Breast epithelium (tissue), 3 donors: ENCODE results near the gene ANKS3.

ENCODE experiments used
- CTCF ChIP-seq, 3 donors: fragments of 450-650 bp; IDR thresholded peaks; one replicate each; pipeline ENCODE4 v1.5.1; 2016 to 2017; ENCODE audit warnings: antibody characterized with exemption in 3 of 3, mild to moderate bottlenecking in 3 of 3, moderate library complexity in 3 of 3
- POLR2A ChIP-seq: fragments of 450-650 bp; IDR thresholded peaks from one replicate; pipeline ENCODE4 v1.6.1; 2016; ENCODE audit warnings: antibody characterized with exemption, mild to moderate bottlenecking, moderate library complexity

- TF ChIP-seq CTCF (IDR thresholded peaks at IDR 0.05) (no peak), POLR2A (no peak)
These were observed 70.2 kb downstream of the ANKS3 start for GRCh38 chr16:4663777-4664465.
